ENCODE data around the gene ANG.

ANG gene

GRCh38 chr14:20657216-20658211 lies 31.1 kb upstream of the ANG start (continued):
- TF ChIP-seq ZNF518A (tag by site-specific recombination; conservative IDR thresholded peaks at IDR 0.05; ENCODE audit: low read depth) (peak; percentile 18; the same call in 1 of the 2 replicates), PRDM1 (tag by site-specific recombination; IDR thresholded peaks at IDR 0.05) (no peak), ZNF19 (tag by site-specific recombination; IDR thresholded peaks at IDR 0.05; ENCODE audit: low read depth) (no peak), ZNF571 (tag by site-specific recombination; IDR thresholded peaks at IDR 0.05) (no peak), ZNF560 (tag by site-specific recombination; IDR thresholded peaks at IDR 0.05; ENCODE audit: borderline replicate concordance) (no peak), ATF2 (tag by site-specific recombination; IDR thresholded peaks at IDR 0.05; ENCODE audit: low read depth) (no peak), ZNF510 (tag by site-specific recombination; IDR thresholded peaks at IDR 0.05; ENCODE audit: insufficient replicate concordance) (no peak), ZNF747 (tag by site-specific recombination; IDR thresholded peaks at IDR 0.05) (no peak)

GRCh38 chr14:20658246-20658645 lies 30.3 kb upstream of the ANG start:
- Histone ChIP-seq H3K36me3 (ENCODE audit: control insufficient read depth in 2 of 2, insufficient read depth in 1 of 2, low read length in 2 of 2) (no peaks in the 10 kb centered on the region), H3K27ac (ENCODE audit: extremely low read depth, low read depth, low read length) (no peak overlapping the region), H3K4me1 (ENCODE audit: control insufficient read depth, insufficient read depth, low read length) (no peaks in the 10 kb centered on the region), H3K4me3 (ENCODE audit: low read depth, low read length) (no peak overlapping the region), H3K9me3 (ENCODE audit: control insufficient read depth, insufficient read depth, low read depth, low read length) (no peaks in the 10 kb centered on the region)
- POLR2A ChIA-PET, result interaction anchor here (1.4 to 3.2 kb wide), 2 partner anchors 23 to 26 kb away, joined by 11 to 16 read pairs; no protein-coding TSS in a partner anchor
- CTCF ChIA-PET, result interaction anchor here (0.6 to 4.1 kb wide), 7 partner anchors 15 to 48 kb away, joined by 3 to 21 read pairs (median 7); no protein-coding TSS in a partner anchor
- TF ChIP-seq ZNF274 (IDR thresholded peaks at IDR 0.05; ENCODE audit: low read length), result no peak
- TF ChIP-seq ZNF274 (tag by site-specific recombination; IDR thresholded peaks at IDR 0.05; ENCODE audit: borderline replicate concordance), result no peak
- no peak for TF ChIP-seq ZBTB26 (tag by site-specific recombination; optimal IDR thresholded peaks at IDR 0.05)
- TF ChIP-seq ZNF600 (tag by site-specific recombination; IDR thresholded peaks at IDR 0.05), result no peak
- TF ChIP-seq ZNF280C (tag by site-specific recombination; IDR thresholded peaks at IDR 0.05), result no peak
- no peak for TF ChIP-seq GLIS1 (tag by site-specific recombination; IDR thresholded peaks at IDR 0.05)
- no peak for TF ChIP-seq ZNF624 (tag by site-specific recombination; IDR thresholded peaks at IDR 0.05)
- no peak for TF ChIP-seq ZNF223 (tag by site-specific recombination; IDR thresholded peaks at IDR 0.05)
- no peak for TF ChIP-seq ZBTB1 (tag by site-specific recombination; IDR thresholded peaks at IDR 0.05)
- TF ChIP-seq ZNF16 (tag by site-specific recombination; IDR thresholded peaks at IDR 0.05; ENCODE audit: low read depth), result no peak
- no peak for TF ChIP-seq SALL2 (tag by site-specific recombination; IDR thresholded peaks at IDR 0.05; ENCODE audit: borderline replicate concordance)
- no peak for TF ChIP-seq ZFP3 (tag by site-specific recombination; IDR thresholded peaks at IDR 0.05; ENCODE audit: low read depth)
